ENCODE measurements around the gene PACS2.
A peak's percentile ranks its signal among the peaks of the same experiment; 100 is the strongest.

Gene PACS2

GRCh38 chr14:105426416-105427130 is 112.0 kb downstream of the PACS2 start:
- no peak for DNase-seq

GRCh38 chr14:105427412-105427811 is 112.9 kb downstream of the PACS2 start:
- DNase-seq: no peak

GRCh38 chr14:105427936-105428485 is 113.5 kb downstream of the PACS2 start:
- DNase-seq: no peak

GRCh38 chr14:105430042-105430441 is 115.5 kb downstream of the PACS2 start:
- DNase-seq: no peak

- no peak for DNase-seq
Measured at GRCh38 chr14:105430565-105430964, 116.0 kb downstream of the PACS2 start.

- DNase-seq: no peak
Measured at GRCh38 chr14:105431256-105431655, 116.7 kb downstream of the PACS2 start.

GRCh38 chr14:105432657-105433056 is 118.1 kb downstream of the PACS2 start:
- DNase-seq: no peak

GRCh38 chr14:105433161-105433605 is 118.6 kb downstream of the PACS2 start:
- no peak for DNase-seq

GRCh38 chr14:105436402-105436801 is 121.9 kb downstream of the PACS2 start:
- no peak for DNase-seq

GRCh38 chr14:105436891-105437722 is 122.6 kb downstream of the PACS2 start:
- DNase-seq: no peak

GRCh38 chr14:105437723-105438500 is 123.4 kb downstream of the PACS2 start:
- DNase-seq: no peak

GRCh38 chr14:105439179-105439578 is 124.6 kb downstream of the PACS2 start:
- no peak for DNase-seq

- peak; percentile 66 for DNase-seq
Measured at GRCh38 chr14:105439710-105440553, 125.4 kb downstream of the PACS2 start.

GRCh38 chr14:105440554-105440900 is 126.0 kb downstream of the PACS2 start:
- no peak for DNase-seq

GRCh38 chr14:105440992-105441391 is 126.4 kb downstream of the PACS2 start:
- no peak for DNase-seq

GRCh38 chr14:105442125-105442524 is 127.6 kb downstream of the PACS2 start:
- DNase-seq: no peak

GRCh38 chr14:105442834-105443233 is 128.3 kb downstream of the PACS2 start:
- DNase-seq: no peak

GRCh38 chr14:105444859-105445258 is 130.3 kb downstream of the PACS2 start:
- DNase-seq: no peak

- no peak for DNase-seq
Measured at GRCh38 chr14:105445290-105445689, 130.7 kb downstream of the PACS2 start.

GRCh38 chr14:105445901-105446845 is 131.6 kb downstream of the PACS2 start:
- DNase-seq: no peak

GRCh38 chr14:105446971-105447370 is 132.4 kb downstream of the PACS2 start:
- DNase-seq: no peak
